Mucosa of gallbladder (tissue), 1 donor: Measurements from ENCODE around the gene RBBP8NL. TPM values are rescaled to one million over a fixed set of nuclear protein-coding genes. Genes with fewer than 3 reads are reported as not detected.

Experiments used
- DNase-seq: peaks from one replicate; pipeline ENCODE4 v3.0.0-alpha.2; 2020; ENCODE audit warnings: low spot score
- total RNA-seq: library from RNA; stranded (reverse); gene quantifications from one replicate; pipeline ENCODE4 v1.2.1, GENCODE V29; 2021
- donor health status: DM: no; HTN: no; CAD: no.

Gene RBBP8NL
- total RNA-seq, 1 donor from 2014 or later: 6.2 TPM

DNA sequence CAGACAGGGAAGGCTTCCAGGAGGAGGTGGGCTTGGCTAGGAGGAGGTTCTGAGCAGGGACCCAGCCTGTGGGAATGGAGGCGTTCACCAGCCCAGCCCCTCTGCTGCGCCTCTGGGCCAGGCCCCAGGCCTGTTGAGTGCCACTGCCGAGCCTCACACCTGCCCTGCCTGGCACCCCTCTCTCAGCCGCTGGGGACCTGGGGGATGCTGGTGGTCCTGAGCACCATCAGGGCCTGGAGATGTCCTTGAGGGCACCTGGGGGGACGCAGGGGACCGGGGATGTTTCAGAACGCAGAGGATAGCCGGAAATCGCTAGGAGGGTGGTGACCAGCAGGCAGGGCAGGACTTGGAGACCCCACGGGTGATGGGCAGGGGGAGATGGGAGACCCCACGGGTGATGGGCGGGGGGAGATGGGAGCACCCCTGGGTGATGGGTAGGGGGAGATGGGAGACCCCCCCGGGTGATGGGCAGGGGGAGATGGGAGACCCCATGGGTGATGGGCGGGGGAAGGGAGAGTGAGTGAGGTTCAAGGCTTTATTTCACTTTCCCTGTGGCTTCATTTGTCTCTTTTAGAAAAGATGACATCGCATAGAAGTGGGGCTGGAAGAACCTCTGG, 35.7 kb upstream of the RBBP8NL start:
- no peak for DNase-seq

GRCh38 chr20:62461834-62462233, 34.5 kb upstream of the RBBP8NL start:
- DNase-seq: no peak

DNA sequence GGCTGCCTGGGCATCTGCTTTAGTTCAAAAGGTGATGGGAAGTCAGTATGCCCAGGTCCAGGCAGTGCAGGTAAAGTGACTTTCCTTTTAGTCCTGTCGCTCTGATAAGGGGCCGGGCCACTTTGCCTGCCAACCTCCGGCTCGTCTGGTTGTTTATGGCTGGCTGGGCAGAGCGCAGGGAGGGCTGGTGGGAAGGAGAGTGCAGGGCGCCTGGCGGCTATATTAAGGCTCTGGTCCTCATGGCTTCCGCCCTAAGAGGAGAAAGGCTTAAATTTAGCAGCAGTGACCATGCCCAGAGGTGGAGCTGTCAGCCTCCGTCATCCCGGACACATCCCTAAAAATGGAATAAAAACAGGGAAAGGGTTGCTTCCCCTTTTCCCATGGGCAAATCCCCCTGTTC, 33.8 kb upstream of the RBBP8NL start:
- no peak for DNase-seq

DNA sequence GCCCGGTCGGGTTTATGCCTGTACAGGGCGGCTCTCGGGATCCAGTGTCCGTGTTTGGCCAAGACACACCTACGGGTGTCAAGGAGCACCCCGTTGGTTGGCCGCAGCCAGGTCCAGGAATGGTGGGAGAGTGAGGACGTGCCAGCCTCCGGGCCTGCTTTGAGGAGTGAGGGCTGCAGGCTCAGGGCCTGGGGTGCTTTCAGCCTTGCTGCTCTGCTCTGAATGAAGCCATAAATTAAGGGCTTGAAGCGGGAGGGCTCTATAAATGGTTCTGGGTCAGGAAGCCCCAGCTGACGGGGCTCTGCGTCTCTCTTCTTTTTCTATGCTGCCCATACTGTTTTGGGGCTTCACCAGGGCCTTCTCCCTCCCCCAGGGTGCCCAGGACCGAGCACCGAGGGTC, 33.3 kb upstream of the RBBP8NL start:
- no peak for DNase-seq

DNA sequence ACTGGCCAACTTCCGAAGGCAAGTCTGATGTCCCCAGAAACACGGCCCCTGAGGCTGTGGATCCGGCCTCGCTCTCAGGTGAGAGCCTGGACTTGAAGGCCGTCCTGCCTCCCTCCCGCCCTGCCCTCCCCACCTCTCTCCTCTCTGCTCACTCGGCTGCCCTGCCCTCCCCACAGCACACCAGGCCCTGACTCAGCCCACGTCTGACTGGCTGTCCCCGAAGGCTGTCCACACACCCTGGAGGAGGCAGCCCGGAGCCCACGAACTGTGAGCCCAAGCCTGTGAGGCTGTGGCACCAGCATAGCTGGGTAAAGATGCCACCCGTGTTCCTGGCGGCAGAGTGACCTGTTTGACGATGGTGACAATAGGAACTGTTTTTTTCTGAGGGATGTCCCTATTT, 32.1 kb upstream of the RBBP8NL start:
- no peak for DNase-seq

DNA sequence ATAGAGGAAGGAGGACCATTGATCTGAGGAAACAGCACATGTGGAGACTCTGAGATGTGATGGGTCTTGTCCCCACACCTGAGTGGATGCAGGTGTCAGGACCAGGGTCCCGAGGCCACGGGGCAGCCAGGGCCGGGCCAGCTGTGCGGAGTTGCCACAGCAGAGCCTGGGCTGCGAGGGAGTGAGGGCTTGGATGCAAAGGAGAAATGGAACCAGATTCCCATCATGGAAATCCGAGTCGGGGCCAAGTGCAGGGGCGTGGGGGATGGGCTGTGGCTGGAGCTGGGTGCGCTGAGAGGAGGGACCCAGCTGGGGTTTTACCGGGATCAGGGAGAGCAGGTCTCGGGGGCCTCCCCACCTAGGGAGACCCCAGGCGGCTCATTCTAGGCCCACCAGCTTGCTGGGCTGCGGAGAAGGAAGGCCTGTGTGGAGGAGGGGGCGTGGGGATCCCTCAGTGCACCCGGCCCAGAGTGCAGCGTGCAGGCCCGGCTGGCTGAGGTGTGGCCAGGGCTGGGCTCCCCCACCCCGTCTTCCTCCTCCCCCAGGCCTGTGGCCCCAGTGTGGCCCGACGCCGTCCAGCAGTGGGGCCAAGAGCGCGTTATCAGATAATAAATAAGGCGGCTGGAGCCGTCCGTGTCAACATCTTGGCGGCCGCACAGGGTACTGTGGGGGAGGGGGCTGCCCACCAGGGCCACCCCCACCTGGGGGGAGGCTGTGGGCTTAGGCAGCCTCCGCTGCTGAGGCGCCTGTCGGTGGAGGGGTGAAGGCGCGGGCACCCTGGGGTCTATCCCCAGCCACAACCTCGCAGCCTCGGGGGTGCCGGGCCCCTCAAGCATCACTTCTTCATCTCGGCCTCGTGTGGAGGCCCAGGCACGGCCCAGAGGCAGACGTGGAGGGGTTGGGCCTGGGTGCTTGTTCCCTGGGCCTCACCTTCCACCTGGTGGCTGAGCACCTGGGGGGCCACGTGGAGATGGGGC, 31.2 kb upstream of the RBBP8NL start:
- no peak for DNase-seq

DNA sequence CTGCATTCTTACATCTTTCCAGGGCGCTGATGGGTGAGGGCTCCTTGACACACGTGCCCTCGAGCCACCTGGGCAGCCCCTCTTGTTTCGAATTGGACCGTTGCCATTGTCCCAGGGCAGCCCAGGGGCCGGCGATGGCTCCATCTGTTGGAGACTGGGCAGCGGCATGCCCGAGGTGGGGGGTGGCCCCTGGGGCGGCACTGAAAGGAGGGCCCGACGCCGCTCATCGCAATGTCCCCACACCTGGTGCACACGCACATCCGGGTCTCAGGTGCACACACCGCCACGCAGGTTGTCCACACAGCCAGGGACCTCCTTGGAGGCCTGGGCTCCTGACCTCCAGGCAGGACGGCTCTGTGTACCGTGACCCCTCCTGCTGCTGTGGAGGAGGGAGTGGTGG, 30.5 kb upstream of the RBBP8NL start:
- DNase-seq: no peak

DNA sequence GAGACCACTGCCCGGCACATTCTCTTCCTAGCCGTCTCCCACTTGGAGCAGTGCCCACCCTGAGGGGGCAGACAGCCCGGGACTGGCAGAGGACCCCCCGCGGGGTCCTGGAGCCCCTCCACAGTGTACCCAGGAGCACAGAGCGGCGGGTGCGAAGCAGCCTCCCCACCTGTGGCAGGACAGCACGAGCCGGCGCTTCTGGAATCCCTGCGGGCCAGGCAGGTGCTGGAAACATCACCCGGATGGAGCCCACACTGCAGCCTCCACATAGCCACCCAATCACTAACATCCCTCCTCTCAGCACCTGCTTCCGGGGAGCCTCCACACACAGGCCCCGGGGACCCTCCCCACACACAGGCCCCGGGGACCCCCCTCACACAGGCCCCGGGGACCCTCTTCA, 29.8 kb upstream of the RBBP8NL start:
- no peak for DNase-seq

GRCh38 chr20:62455929-62456328, 28.6 kb upstream of the RBBP8NL start:
- DNase-seq: no peak

- no peak for DNase-seq
Measured at GRCh38 chr20:62454904-62455636, 27.7 kb upstream of the RBBP8NL start.

- no peak for DNase-seq
Measured at GRCh38 chr20:62453186-62453808, 26.0 kb upstream of the RBBP8NL start.

DNA sequence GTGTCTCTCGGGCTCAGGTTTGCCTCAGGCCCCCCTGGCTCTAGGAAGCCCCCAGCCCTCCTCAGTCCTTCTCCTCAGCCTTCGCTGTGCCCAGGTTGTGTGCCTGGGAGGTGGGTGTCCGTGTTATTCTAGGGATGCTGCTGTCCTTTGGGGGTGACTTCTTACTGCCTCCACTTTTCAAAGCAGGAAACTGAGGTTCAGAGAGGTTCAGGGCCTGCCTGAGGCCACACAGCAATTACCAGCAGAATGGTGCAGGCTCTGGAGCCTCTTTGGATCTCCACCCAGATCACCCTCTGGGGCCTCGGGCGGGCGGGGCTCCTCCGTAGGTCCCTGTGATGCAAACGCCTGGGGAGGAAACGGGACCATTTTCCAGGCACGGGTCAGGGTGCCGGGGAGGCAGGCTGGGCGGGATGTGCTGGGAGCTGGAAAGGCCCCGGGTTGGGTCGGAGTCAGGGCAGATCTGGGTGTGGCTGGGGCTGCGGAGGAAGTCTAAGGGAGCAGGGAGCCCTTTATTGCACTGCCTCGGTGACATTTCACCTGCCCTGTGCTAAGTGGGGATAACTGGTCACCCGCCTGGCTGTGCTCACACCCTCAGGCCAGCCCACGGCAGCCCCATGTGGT, 25.2 kb upstream of the RBBP8NL start:
- DNase-seq: no peak

DNA sequence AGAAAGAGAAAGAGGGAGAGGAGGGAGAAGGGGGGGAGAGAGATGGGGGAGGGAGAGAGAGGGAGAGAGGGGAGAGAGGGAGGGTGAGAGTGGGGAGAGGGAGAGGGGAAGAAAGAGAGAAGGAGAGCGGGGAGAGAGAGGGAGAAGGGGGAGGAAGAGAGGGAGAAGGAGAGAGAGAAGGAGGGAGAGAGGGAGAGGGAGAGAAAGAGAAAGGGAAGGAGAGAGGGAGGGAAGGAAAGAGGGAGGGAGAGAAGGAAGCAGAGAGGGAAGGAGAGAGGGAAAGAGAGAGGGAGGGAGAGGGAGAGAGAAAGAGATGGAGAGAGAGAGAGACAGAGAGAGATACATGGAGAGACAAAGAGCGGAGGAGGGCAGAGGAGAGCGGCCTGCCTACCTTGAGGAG, 24.6 kb upstream of the RBBP8NL start:
- DNase-seq: no peak

DNA sequence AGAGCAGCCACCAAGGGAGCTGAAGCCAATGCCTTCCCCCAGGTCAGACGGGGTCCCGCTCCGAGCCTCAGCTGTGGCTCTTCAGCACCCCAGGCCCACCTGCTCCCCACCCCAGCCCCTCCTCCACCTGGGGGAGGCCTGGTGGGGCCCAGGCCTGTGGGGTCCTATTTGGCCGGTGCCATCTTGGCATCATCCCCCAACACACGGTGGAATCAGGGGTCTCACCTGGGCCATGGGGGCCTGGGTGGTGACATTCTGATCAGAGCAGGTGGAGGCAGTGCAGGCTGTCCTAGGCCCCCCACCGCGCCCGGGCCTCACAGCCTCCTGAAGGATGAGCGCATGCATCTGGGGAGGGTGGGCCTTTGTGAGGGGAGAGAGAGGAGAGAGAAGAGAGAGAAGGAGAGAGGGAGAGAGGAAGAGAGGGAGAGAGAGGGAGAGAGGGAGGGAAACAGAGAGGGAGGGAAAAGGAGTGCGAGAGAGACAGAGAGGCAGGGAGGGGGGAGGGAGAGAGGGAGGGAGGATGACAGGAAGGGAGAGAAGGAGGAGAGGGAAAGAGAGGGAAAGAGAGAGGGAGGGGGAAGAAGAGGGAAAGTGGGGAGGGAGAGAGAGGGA, 23.9 kb upstream of the RBBP8NL start:
- no peak for DNase-seq

GRCh38 chr20:62449951-62450691, 22.8 kb upstream of the RBBP8NL start:
- DNase-seq: no peak

DNA sequence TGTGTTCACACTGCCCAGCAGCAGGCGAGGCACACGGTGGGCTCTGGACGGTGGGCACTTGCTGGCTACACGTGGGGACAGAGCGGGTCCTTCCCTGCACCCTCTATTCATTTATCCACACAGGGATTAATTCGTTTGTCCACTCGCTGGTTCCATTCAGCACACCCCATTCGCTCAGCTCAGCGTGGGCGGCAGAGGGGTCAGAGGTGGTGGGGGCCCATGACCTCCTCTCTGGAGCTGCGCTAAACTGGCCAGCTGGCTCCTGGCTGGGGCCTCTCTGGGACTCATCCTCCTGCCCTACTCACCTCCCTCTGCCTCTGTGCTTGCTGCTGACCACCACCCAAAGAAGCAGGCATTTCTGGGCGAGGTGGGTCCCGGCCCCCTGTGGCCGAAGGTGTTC, 21.4 kb upstream of the RBBP8NL start:
- DNase-seq: no peak

DNA sequence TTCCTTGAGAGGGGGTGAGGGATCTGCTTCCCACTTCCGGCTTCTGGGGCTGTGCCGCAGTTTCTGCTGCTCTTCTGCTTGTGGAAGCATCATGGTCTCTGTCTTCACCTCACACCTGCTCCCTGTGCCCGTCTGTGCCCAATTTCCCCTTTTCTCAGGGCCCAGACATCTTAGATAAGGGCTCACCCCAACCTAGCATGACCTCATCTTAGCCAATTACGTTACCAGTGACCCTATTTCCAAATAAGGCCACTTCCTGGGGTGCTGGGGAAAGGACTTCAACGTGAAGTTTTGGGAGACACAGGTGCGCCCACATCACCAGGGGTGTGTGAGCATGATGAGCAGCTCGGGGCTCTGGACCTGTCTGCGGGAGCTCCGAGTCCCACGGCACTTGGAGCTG, 20.7 kb upstream of the RBBP8NL start:
- DNase-seq: no peak

DNA sequence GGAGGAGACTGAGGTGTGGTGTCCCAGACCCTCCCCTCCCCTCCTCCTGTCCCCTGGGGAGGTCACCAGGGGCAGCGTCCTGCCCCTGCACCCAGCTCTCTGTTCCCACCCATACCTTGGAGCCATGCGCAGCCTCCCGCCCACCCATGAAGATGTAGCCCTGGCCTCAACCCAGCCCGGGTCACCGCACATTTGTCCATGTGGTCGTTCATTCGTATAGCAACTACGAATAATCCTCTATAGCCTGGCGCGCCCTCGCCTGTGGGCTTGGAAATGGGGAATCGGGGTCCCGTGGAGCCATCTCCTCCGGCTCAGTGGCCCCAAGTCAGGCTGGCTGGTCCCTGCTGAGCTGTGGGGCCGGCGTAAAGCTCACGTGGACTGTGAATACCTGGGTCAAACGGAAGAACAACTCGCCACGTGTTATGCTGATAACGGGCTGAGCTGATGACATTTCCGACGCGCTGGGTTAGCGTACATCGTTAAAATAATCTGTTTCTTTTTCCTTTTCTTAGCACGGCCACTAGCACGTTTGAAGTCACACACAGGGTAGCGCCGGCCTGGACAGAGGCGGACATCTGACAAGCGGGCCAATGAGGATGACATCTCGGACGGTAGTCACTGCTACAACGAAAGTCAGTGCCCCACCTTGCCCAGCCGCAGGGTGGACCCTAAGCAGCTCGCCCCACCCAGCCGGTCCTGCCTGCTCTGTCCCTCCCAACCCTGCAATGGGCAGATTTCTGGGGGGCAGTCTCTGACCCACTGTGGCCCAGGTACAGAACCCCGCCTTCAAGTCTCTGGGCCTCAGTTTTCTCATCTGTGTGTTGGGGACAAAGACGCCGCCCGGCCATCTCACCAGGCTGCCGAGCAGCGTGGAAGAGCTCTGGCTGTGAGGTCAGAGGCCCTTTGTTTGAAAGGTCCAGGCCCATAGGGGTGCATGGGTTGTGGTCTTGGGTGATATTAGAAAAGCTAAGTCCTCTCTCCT, 19.8 kb upstream of the RBBP8NL start:
- DNase-seq: no peak

GRCh38 chr20:62446481-62446880, 19.1 kb upstream of the RBBP8NL start:
- DNase-seq: no peak
